GM06990 (cell line): ENCODE measurements around the gene HOXA11.

ENCODE experiments used
- DNase-seq: peaks from one replicate; pipeline ENCODE4 v3.0.0-alpha.2; 2011; ENCODE audit not compliant: insufficient read length; ENCODE audit errors: extremely low read depth
- H3K27me3 ChIP-seq: replicated peaks from 2 replicates; pipeline ENCODE4 v1.6.0; 2011; ENCODE audit warnings: low read length; ENCODE audit not compliant: control insufficient read depth, insufficient read depth
- H3K36me3 ChIP-seq: 2 replicates; pipeline ENCODE4 v1.5.1; 2011; ENCODE audit warnings: low read length; ENCODE audit not compliant: control insufficient read depth, insufficient read depth
- H3K4me3 ChIP-seq: replicated peaks from 2 replicates; pipeline ENCODE4 v1.5.1; 2011; ENCODE audit warnings: low read depth, mild to moderate bottlenecking, control low read depth, low read length
- CTCF ChIP-seq: IDR thresholded peaks from 2 replicates; pipeline ENCODE4 v1.5.1; 2011; ENCODE audit warnings: low read length, control low read depth, mild to moderate bottlenecking, inconsistent platforms; ENCODE audit not compliant: insufficient read depth, poor library complexity, severe bottlenecking

Gene HOXA11

GRCh38 chr7:27152816-27153442, 32.1 kb downstream of the HOXA11 start:
- TF ChIP-seq CTCF = no peak
- H3K27me3 ChIP-seq = peaks cover 2% of the 10 kb centered on the region; the same call in 1 of the 2 replicates
- H3K36me3 ChIP-seq = no peaks in the 10 kb centered on the region
- H3K4me3 ChIP-seq = no peak overlapping the region
- no peak for DNase-seq

- no peaks in the 10 kb centered on the region for H3K36me3 ChIP-seq
- TF ChIP-seq CTCF = no peak
- peaks cover 2% of the 10 kb centered on the region; the same call in 1 of the 2 replicates for H3K27me3 ChIP-seq
- no peak for DNase-seq
- H3K4me3 ChIP-seq = no peak within 1 kb of the TSS
Measured at GRCh38 chr7:27151931-27152815, 32.9 kb downstream of the HOXA11 start, which contains the start of gene HOXA3. Gene HOXA3, minus strand, starts transcription at chr7:27152583. Its CDS starts 41,943 bp downstream, at chr7:27110640.

GRCh38 chr7:27151341-27151930, 33.6 kb downstream of the HOXA11 start:
- no peak for DNase-seq
- H3K4me3 ChIP-seq = peak overlapping the region; percentile 51

GRCh38 chr7:27150568-27151340, 34.3 kb downstream of the HOXA11 start:
- peak; percentile 83 for DNase-seq
- H3K36me3 ChIP-seq = no peaks in the 10 kb centered on the region
- peak; percentile 79 for TF ChIP-seq CTCF
- H3K4me3 ChIP-seq = peak overlapping the region; percentile 51
- H3K27me3 ChIP-seq = peaks cover 2% of the 10 kb centered on the region; the same call in 1 of the 2 replicates

More at GRCh38 chr7:27151341-27151930, 33.6 kb downstream of the HOXA11 start:
- no peaks in the 10 kb centered on the region for H3K36me3 ChIP-seq
- H3K27me3 ChIP-seq = peaks cover 2% of the 10 kb centered on the region; the same call in 1 of the 2 replicates
- TF ChIP-seq CTCF = no peak

- TF ChIP-seq CTCF = no peak
- H3K27me3 ChIP-seq = peaks cover 2% of the 10 kb centered on the region; the same call in 1 of the 2 replicates
- no peak for DNase-seq
- no peak overlapping the region for H3K4me3 ChIP-seq
- no peaks in the 10 kb centered on the region for H3K36me3 ChIP-seq
Measured at GRCh38 chr7:27149842-27150567, 35.0 kb downstream of the HOXA11 start.
